GM23338 (cell line): Measurements from ENCODE around the gene RPL10.

ENCODE experiments used
- CREB1 ChIP-seq: fragments of 250-450 bp; sonication (Bioruptor Pico); IDR thresholded peaks from 2 replicates; pipeline ENCODE4 v1.5.0; 2020; ENCODE audit warnings: low read depth, mild to moderate bottlenecking, moderate library complexity
- CTCF ChIP-seq, 2 experiments: fragments of 200-600 bp in 1 of 2; sonication (generic) in 1 of 2; conservative IDR thresholded peaks; 2 replicates each; pipeline versions ENCODE4 v1.5.1 to v1.6.1; 2016 to 2017; ENCODE audit warnings: antibody characterized with exemption in 2 of 2, low read depth in 2 of 2, mild to moderate bottlenecking in 2 of 2, moderate library complexity in 1 of 2
- EZH2 ChIP-seq: fragments of 200-600 bp; sonication (generic); IDR thresholded peaks from one replicate; pipeline ENCODE4 v1.8.0; 2017; ENCODE audit warnings: antibody characterized with exemption, mild to moderate bottlenecking, low read depth; ENCODE audit not compliant: unreplicated experiment
- EZH2phosphoT487 ChIP-seq: fragments of 200-600 bp; sonication (generic); IDR thresholded peaks from one replicate; pipeline ENCODE4 v1.8.1; 2018; ENCODE audit warnings: antibody characterized with exemption; ENCODE audit not compliant: unreplicated experiment
- NANOG ChIP-seq: IDR thresholded peaks from 2 replicates; pipeline ENCODE4 v1.6.1; 2016; ENCODE audit warnings: antibody characterized with exemption, borderline replicate concordance
- POLR2AphosphoS5 ChIP-seq: IDR thresholded peaks from 2 replicates; pipeline ENCODE4 v1.6.1; 2016; ENCODE audit warnings: antibody characterized with exemption, low read depth
- REST ChIP-seq: IDR thresholded peaks from one replicate; pipeline ENCODE4 v1.6.1; 2018; ENCODE audit warnings: antibody characterized with exemption; ENCODE audit not compliant: unreplicated experiment
- STAT1 ChIP-seq: IDR thresholded peaks from one replicate; pipeline ENCODE4 v1.6.1; 2016; ENCODE audit warnings: antibody characterized with exemption; ENCODE audit not compliant: unreplicated experiment

GRCh38 chrX:154379569-154379951, 18.6 kb upstream of the RPL10 start:
- no peak for TF ChIP-seq CTCF (conservative IDR thresholded peaks at IDR 0.05; ENCODE audit: low read depth in 2 of 2)
- no peak for TF ChIP-seq POLR2AphosphoS5
- TF ChIP-seq CREB1 (CRISPR knock-in tag) = no peak
- no peak for TF ChIP-seq EZH2
- no peak for TF ChIP-seq EZH2phosphoT487
- TF ChIP-seq NANOG = no peak
- no peak for TF ChIP-seq STAT1
- no peak for TF ChIP-seq REST
